GM10248 (cell line): Measurements from ENCODE around the gene POP7.
"Not testable (repeated sequence)": the region's sequence is repeated elsewhere in the genome, so short reads cannot be mapped to it uniquely, and the experiment has no call there.

Source experiments
- CTCF ChIA-PET: fragments of 300-600 bp; sonication (Branson Sonifier 250); formaldehyde crosslinking; extraction: SDS; loops from one replicate; lab custom pipeline; 2021; ENCODE audit warnings: antibody characterized with exemption; lab: Yijun Ruan, JAX
- POLR2A ChIA-PET: fragments of 350-650 bp; sonication (Branson Sonifier 250); formaldehyde crosslinking; extraction: SDS; loops from one replicate; lab custom pipeline; 2020; ENCODE audit warnings: antibody characterized with exemption; lab: Yijun Ruan, JAX
- DNase-seq: peaks from one replicate; pipeline ENCODE4 v3.0.0; 2012; ENCODE audit errors: extremely low spot score
- CTCF ChIP-seq: IDR thresholded peaks from 2 replicates; pipeline ENCODE4 v1.5.1; 2012; ENCODE audit warnings: mild to moderate bottlenecking, low read depth; ENCODE audit errors: extremely low read depth, missing control alignments, control extremely low read depth

The POP7 gene

GRCh38 chr7:100705753-100706671, at the start of gene POP7:
Gene POP7, plus strand, starts transcription at chr7:100706121. Its CDS starts 710 bp downstream, at chr7:100706831.
- POLR2A ChIA-PET: interaction anchor here (0.6 to 1.2 kb wide), 6 partner anchors 12 to 277 kb away, joined by 3 to 9 read pairs (median 4); partner anchors contain the start of genes GIGYF1, MOSPD3, SLC12A9 and ZCWPW1
- no peak for TF ChIP-seq CTCF
- peak; percentile 99 for DNase-seq
- CTCF ChIA-PET: interaction anchor here (0.7 to 6.6 kb wide), 58 partner anchors 10 to 643 kb away, joined by 3 to 159 read pairs (median 5); partner anchors contain the start of genes EPO, FBXO24, GIGYF1 and GNB2

GRCh38 chr7:100662194-100662776, 43.6 kb upstream of the POP7 start:
- DNase-seq, POLR2A ChIA-PET: not testable (repeated sequence)
- CTCF ChIA-PET: interaction anchor here (1.6 to 1.7 kb wide), 2 partner anchors 24 to 43 kb away, joined by 5 to 6 read pairs; partner anchors contain the start of gene POP7

GRCh38 chr7:100665168-100665726, 40.7 kb upstream of the POP7 start:
- TF ChIP-seq CTCF: no peak
- DNase-seq: no peak
- POLR2A ChIA-PET: no interaction called here
- CTCF ChIA-PET: interaction anchor here (1.0 to 1.7 kb wide), 4 partner anchors 27 to 40 kb away, joined by 3 to 7 read pairs (median 3); partner anchors contain the start of gene POP7

GRCh38 chr7:100667331-100668068, 38.4 kb upstream of the POP7 start:
- no peak for DNase-seq
- CTCF ChIA-PET: interaction anchor here (0.9 to 1.7 kb wide), 3 partner anchors 33 to 55 kb away, joined by 3 read pairs; partner anchors contain the start of gene MOSPD3
- no peak for TF ChIP-seq CTCF
- POLR2A ChIA-PET: interaction anchor here (0.7 kb wide), 1 partner anchor 81 kb away, joined by 3 read pairs; the partner anchor contains the start of gene FBXO24

- TF ChIP-seq CTCF: no peak
- CTCF ChIA-PET: interaction anchor here (0.9 to 1.4 kb wide), 2 partner anchors 34 to 56 kb away, joined by 3 read pairs; partner anchors contain the start of gene MOSPD3
- no peak for DNase-seq
- POLR2A ChIA-PET: no interaction called here
These were observed 37.9 kb upstream of the POP7 start for GRCh38 chr7:100668069-100668449.

GRCh38 chr7:100669106-100669505, 36.8 kb upstream of the POP7 start:
- DNase-seq: not testable (repeated sequence)
- CTCF ChIA-PET: interaction anchor here (1.6 kb wide), 1 partner anchor 35 kb away, joined by 5 read pairs; no protein-coding TSS in a partner anchor

More at GRCh38 chr7:100669106-100669505, 36.8 kb upstream of the POP7 start:
- POLR2A ChIA-PET: not testable (repeated sequence)
